Measurements from ENCODE around the gene ZMYND11.

ZMYND11 gene

DNA sequence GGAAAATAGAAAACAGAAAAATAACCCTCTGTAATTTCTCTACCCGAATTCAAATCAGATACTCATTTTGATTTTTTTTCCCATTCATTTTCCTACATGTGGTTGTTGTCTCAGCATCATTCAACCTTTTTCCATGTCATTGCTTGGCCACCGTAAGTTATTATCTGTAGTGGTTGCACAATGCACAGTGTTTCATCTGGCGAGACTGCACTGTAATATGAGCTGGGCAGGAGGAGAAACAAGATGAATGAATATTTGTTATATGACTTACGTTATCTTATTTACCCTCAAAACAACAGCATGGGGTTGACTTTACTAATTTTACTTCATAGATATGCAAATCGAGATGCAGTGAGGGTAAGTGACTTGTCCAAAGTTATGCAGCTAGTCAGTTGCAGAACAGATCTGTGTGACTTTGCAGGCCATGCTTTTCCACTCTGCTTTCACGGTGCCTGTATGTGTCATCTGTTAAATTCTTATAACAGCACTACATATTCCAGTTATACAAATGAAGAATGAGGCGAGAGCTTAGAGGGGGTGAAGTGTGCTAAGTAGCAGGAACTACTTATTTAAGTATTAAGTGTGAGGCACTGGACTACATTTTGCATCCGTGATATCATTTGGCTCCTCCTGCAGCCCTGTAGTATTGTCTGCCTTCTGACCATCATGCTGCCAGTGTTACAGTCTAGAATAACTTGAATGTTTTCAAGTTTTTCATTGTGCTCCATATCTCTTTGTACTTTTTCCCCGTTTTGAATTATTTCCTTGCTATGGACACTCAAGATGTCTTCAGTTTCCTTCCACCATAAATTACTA is 56.7 kb downstream of the ZMYND11 start:
- DNase-seq (ENCODE audit: low read depth, low spot score), result no peak

DNA sequence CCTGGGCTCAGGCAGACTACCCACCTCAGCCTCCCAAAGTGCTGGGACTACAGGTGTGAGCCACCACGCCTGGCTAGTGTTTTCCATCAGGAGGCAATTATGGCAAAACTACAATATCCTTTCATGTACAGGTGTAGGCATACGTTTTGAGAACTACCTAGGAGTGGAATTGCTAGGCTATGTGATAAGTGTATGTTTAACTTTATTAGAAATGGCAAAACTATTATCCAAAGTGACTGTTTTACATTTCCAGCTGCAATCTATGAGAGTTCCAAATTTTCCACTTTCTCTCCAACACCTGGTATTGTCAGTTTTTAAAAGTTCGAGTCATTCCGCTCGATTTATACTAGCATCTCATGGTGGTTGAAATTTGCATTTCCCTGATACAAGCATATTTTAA is 59.0 kb downstream of the ZMYND11 start:
- DNase-seq (ENCODE audit: low read depth, low spot score), result no peak

DNA sequence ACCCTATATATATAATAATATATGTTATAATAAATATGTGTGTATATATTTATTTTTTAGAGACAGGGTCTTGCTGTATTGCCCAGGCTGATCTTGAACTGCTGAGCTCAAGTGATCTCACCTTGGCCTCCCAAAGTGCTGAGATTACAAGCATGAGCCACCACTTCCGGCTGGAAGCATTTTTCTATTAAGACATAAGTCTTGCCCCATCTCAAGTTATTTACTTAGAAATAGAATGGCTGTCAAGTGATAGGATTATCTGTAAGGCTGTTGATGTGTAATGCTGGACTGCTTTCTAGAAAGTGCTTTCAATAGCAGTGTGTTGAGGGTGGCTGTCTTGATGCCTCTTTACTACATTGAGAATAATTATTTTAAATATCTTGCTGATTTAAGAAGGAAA is 65.2 kb downstream of the ZMYND11 start:
- DNase-seq (ENCODE audit: low read depth, low spot score), result no peak

DNA sequence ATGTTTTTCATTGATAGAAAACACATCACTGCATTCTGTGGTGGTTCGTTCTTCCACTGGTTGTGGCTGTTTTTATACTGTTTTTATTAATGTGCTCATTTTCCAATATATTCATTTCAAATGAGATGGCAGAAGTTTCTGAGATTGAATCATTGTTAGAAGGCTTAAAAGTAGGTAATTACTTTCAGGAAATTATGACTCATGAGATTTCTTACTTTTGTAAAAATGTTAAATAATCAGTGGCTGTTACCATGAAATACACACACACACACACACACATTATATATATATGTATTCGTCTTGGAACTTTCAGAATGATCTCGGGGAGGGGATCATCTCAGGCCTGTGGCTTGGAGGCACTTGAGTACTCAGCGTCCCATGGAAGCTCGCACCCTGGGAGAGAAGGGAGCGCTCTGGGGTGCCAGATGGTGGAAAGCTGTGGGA is 66.1 kb downstream of the ZMYND11 start:
- DNase-seq (ENCODE audit: low read depth, low spot score), result no peak

DNA sequence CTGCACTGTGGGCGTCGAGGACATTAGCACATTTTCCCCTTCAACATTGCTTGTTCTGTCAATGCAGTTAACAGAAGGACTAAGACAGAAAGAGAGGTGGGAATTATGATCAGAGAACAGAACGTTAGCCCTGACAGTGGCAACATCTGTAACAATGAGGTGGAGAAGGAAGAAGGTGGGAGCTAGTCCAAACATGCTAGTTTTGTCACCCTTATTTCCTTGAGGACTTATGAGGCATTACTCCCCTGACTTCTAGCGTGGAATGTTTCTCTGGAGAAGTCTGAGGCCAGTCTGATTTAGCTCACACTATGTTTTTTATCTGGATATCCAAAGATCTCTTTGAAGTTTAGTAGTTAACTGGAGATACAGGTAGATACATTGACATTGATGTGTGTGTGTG is 73.4 kb downstream of the ZMYND11 start:
- DNase-seq (ENCODE audit: low read depth, low spot score), result no peak

DNA sequence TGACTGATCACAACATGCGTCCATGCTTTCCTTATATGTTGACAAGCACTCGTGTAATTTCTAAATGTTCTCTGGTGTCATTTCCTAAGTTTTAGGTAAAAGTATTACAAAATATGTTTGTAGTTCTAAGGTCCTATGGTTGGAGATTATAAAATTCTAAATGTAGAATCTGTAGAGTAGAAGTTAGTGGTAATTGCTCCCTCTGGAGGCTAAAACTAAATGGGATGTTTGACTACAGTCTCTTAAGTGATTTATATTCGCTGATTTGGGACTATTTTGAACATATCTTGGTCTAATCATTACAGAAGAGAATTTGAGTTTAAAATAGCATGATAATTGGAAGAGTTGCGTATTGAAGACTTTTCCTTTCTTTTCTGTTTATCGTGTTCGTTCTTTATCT is 74.1 kb downstream of the ZMYND11 start:
- DNase-seq (ENCODE audit: low read depth, low spot score), result no peak

DNA sequence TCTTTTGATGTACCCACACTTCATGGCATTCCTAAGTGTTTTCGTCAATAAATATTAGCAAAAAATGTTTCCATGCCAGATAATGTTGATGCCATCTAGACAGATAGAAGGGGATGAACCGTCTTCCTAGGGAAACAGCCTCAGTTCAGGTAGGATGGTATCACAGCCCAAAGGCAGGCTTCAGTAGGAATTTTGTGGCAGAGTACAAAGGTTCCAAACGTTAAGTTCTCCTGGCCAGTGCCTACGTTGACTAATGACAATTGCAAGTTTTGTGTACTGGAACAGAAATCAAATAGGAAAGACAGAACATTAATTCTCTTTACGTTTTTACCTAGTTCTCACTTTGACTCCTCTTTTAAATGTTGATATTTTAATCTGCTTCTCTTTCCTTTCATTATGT is 75.0 kb downstream of the ZMYND11 start:
- DNase-seq (ENCODE audit: low read depth, low spot score), result no peak

DNA sequence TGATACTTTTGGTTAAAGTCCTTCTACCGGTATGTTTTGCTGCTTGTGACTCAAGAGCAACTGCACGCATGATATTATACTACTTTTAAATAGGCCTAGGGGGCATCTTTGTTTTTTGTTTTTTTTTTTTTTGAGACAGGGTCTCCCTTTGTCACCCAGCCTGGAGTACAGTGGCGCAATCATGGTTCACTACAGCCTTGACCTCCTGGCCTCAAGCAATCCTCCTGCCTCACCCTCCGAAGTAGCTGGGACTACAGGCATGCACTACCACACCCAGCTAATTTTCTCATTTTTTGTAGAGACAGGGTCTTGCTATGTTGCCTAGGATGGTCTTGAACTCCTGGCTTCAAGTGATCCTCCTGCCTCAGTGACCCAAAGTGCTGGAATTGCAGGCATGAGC is 80.2 kb downstream of the ZMYND11 start:
- no peak for DNase-seq (ENCODE audit: low read depth, low spot score)

DNA sequence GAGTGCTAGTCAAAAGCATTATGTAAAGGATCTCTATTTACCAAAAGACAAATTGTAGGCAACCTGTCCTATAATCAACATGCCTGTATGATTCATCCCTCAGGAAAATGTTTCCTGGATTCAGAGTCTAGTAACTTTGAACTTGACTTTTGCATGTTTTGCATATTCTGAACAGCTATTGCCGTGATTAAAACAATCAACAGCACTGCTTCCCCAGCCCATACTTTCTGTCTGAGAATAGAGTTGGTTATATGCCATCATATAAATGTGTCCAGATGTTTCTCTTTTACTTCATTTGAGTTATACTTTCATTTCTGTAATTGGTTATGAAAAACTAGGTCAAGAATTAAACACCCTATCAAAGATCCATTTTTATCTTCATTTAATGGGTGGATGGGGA is 83.5 kb downstream of the ZMYND11 start:
- DNase-seq (ENCODE audit: low read depth, low spot score), result no peak

DNA sequence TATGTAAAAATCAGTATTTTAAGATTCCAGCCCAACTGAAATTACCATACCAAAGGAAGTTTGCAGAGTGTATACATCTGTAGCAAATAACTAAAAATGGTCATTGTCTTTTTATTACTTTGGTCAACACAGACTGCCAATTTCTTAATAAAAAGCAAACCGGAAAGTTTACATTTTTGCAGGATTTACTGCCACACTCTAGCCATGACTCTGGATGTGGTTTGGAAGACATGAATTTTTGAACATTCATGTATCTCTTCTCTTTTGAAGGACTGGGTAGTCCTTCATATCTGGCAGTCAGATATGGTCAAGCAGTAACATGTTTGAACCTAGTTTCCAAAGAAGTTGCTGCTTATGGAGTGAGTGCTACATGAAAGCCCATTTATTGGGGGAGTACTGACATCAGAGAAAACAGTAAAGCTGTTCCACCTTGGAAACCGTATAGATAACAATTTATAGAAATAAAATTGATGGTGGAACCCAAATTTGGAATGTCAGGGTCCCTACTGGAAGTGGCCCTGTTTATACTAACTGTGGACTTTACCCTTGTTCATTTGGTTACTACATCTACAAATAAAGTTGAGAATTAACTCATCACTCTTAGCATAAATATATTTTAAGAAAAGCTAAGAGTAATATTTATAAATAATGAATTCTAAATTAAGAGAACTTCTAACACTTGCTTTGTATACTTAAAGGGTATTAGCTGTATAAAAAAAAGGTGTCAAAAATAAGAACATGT is 84.6 kb downstream of the ZMYND11 start:
- no peak for DNase-seq (ENCODE audit: low read depth, low spot score)

DNA sequence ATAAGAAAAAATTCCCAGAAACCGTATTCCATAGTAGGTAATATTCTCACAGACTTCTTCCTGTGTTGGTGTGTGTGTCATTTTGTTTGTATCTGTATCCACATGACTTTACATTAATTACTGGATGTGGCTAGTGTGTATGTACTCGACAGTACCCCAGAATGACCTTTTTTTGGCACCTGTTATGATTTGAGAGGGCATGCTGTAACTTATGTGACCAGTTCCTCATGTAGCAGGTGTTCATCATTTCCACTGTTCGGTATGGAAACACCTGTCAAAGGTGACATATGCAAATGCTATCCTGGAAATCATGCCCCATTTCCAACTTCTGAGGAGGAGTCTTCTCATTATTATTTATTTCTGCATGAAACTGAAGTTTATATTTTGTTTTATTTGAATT is 89.3 kb downstream of the ZMYND11 start:
- DNase-seq (ENCODE audit: low read depth, low spot score), result no peak

DNA sequence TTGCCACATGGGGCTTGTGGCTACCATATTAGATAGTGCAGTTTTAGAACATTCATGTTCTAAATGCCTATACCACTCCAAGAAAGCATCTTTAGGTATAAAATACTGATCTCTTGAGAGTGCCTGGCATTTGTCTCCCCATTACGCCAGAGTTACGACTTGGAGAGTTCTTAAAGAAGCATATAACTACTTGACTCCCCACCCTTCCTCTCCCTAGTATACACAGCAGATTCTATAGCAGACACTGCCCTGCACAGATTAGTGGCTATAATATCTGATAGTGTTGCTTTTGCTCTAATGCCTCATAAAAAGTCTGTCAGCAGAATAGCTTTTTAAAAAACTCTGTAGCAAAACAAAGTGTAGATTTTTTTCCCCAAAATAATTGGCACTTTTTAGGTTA is 90.8 kb downstream of the ZMYND11 start:
- DNase-seq (ENCODE audit: low read depth, low spot score), result no peak

DNA sequence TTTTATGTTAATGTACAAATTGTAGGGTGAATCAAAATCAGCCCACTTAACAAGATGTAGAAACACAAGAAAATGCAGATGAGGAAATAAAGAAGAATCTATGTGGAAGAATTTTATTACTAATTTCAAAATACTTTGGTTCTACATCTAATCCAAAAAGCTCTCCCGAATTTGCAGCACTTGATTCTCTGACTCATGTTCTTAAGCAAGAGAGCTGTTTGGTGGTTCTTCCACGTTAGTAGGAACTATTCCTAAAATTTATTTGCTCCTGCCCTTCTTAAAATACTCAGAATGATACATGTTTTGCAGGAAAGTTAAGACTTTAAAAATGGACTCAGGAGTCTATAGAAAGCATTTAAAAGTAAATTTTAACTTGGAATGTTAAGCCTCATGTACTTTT is 91.8 kb downstream of the ZMYND11 start:
- no peak for DNase-seq (ENCODE audit: low read depth, low spot score)

DNA sequence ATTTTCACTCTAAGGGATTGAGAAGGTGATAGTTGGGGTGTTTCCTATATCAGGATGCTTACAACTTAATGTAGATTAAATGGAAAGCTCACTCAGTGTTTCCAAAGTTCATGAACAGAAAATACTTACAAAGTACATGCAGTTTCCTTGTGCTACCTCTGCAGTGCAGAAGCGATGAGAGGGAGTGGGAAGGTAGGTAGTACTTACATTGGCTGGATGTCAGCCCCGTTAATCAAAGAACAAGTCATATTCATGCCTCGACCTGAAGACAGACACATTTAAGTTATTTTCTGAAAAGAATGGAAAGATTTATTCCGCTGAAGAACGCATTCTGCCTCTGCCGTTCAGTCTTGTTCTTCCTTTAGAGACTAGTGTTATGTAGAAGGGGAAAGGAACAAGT is 93.1 kb downstream of the ZMYND11 start:
- DNase-seq (ENCODE audit: low read depth, low spot score), result no peak

DNA sequence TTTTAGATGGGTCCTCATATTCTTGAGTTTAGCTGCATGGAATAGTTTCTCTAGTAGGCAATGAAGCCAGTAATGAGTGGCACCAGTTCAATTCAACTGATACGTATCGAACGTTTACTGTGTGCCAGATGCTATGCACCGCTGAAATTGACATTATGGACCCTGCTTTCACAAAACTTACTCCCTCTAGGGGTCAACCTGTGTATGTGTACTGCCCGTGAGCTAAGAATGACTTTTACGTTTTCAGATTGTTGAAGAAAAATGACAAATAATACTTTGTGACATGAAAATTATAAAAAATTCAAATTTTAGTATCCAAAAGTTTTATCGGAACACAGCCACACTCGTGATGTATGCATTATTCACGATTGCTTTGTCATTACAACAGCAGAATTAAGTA is 95.5 kb downstream of the ZMYND11 start:
- no peak for DNase-seq (ENCODE audit: low read depth, low spot score)

DNA sequence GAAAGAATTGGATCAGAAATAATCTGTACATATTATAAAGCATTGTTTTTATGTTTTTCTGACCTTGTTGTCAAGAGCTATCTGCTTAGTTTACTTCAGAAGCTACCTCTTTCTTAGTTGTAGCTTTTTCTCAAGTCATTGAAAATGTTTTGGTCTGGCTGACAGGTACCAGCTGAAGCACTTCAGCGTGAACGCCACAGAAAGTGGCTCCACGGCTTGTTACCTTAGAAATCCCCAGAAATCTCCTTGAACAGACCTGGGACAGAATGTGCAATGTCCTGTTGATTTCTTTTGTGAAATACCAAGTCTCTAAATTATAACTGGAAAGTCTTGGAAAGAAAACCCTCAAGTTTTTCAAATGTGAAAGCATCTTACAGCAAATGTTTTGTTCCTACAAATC is 96.8 kb downstream of the ZMYND11 start:
- no peak for DNase-seq (ENCODE audit: low read depth, low spot score)

DNA sequence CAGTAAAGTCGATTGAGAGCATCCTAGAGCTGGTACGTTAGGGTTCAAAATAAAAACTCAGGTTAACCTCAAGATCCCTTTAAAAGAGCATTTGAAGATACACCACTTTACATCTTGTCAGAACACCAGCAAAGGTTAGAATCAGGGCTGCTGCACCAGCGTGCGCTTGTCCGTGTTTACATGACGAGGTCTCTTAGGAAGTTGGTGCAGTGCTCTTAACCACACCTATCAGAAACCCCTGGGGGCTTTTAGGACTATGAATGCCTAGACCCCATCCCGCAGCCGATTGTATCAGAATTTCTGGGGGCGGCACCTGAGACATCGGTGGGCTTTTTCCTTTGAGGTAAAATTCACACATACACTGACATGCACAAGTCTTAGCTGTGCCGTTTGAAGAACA is 97.6 kb downstream of the ZMYND11 start:
- no peak for DNase-seq (ENCODE audit: low read depth, low spot score)

DNA sequence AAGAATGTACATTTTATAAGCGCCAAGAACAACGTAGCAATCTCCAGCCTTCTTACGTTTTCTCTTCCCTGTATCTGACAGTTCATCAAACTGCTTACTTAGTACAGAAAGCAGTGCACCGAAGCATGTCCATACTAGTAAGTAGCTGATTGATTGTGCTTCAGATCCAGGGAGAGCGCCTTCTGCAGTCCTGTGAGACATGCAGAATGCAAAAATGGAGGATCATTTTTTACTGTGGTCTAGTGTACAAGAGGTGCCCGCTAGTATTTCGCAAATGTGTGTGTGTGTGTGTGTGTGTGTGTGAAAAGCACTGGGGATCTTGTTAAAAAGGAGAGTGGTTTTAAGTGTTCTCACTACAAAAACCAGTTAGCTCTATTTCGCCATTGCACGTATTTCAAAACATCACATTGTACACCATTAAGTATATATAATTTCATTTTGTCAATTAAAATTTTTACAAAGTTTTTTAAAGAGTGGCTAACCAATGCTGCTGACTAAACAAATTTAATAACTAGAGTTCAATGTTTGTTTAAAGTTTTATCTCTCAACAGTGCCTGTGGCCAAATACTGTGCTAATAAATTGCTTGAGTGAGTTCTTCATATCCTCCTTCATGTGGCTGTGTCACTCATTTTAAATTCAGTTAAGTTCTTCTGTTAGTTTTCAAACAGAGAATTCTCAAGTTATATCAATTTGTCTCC is 99.6 kb downstream of the ZMYND11 start:
- no peak for DNase-seq (ENCODE audit: low read depth, low spot score)

DNA sequence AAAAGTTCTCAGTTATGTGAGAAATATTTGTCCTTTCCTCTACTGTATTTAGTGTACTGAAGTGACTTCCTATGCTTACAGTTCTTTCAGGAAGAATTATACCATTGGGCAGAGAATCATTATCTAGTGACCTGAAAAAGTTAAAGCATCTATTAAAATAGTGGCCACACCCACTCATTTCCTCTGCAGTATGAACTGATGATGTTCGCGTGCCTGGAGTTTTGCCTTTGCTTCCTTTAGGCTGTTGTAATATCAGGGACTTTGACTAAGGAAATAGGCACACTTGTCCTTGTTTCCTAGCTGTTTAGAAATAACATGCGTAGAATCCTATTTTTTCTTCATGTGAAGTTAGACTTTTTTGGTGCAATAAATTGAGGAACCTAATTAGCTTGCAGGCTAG is 100.7 kb downstream of the ZMYND11 start:
- DNase-seq (ENCODE audit: low read depth, low spot score), result no peak

DNA sequence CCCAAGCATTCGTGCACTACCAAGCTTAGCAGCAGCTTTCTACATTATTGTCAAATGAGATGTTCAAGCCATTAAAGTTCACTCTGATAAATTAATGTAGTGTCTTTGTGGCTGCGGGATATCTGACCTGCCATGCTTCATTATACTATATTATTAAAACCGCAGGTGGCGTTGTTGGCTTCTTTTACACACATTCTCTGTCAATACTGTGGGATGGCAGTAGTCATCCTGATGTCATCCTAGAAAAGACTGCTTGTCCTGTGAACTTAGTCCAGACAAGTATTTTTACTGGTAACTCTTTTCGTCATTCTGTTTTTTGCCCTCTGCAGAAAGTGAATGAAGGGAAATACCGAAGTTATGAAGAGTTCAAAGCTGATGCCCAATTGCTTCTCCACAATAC is 103.9 kb downstream of the ZMYND11 start:
- no peak for DNase-seq (ENCODE audit: low read depth, low spot score)

DNA sequence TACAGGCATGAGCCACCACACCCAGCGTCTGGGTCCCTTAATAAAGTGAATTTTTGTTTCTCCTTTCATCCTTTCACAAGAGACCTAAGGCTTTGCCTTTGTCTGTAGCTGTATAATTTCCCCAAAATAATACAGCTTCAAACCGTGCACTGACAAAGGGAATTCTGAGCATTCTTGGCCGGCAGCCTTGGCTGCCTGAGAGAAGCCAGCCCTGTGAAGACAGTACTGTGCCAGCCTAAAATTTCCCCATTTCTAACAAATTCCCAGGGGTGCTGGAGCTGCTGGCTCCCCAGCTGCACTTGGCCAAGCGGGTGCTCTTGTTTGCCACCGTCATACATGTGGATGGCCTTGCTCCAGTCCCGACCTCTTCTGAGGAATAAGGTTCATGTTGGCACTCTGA is 106.2 kb downstream of the ZMYND11 start:
- no peak for DNase-seq (ENCODE audit: low read depth, low spot score)

DNA sequence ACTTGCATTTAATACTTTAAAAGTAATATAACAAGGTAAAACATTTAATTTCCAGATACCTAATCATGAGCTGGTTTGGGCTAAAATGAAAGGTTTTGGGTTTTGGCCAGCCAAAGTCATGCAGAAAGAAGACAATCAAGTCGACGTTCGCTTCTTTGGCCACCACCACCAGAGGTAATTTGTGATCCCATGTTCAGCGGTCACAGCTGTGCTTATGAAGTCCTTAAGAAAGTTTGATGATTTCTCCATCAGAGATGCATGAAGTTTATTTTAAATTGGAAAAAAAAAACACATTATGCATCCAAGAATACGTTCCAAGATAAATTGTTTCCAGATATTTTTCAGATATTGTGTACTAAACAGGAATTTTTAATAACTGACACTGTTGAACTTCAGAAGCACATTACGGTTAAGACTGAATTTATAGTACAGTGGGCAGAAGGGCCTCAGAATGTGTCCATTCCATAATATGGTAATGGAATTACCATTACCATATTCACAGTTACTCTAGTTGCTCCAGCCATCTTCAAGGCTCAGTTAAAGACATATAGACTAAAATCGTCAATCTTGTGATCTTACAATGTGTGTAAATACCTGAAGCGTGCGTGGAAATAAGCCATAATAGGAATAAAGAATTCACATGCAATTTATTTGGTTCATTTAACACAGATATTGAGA is 106.8 kb downstream of the ZMYND11 start:
- no peak for DNase-seq (ENCODE audit: low read depth, low spot score)

Measured in activated CD4-positive, CD25-positive, alpha-beta regulatory T cell treated with anti-CD3 and anti-CD28 coated beads, Interleukin-2, amount 50 U/mL, for 16 hours (primary cell).